Heart left ventricle (tissue), 16 donors: ENCODE measurements around the gene GLT6D1. TPM values are rescaled to one million over a fixed set of nuclear protein-coding genes. Genes with fewer than 3 reads are reported as not detected.

Experiments
- ATAC-seq, 4 donors: fragments of 200-7000 bp; cut with Tn5 transposase; one replicate each; pipeline ENCODE4 v1.9.1; 2020 to 2022; ENCODE audit warnings: moderate library complexity in 4 of 4, mild to moderate bottlenecking in 3 of 4, moderate number of reproducible peaks in 1 of 4
- DNase-seq, 5 donors: peaks; one replicate each; pipeline ENCODE4 v3.0.0-alpha.2; 2020
- H3K27ac ChIP-seq, 12 donors: fragments of 200-600 bp; sonication (generic) in 4 of 12; one replicate each; pipeline versions ENCODE4 v1.5.0 to v1.8.0; 2016 to 2022; ENCODE audit warnings: mild to moderate bottlenecking in 2 of 12
- H3K27me3 ChIP-seq, 9 donors: fragments of 200-600 bp; sonication (generic) in 2 of 9; one replicate each; pipeline versions ENCODE4 v1.5.1 to v1.8.0; 2016 to 2022; ENCODE audit warnings: mild to moderate bottlenecking in 3 of 9
- H3K36me3 ChIP-seq, 9 donors: fragments of 200-600 bp; sonication (generic) in 2 of 9; one replicate each; pipeline versions ENCODE4 v1.5.0 to v1.8.0; 2018 to 2022; ENCODE audit warnings: mild to moderate bottlenecking in 2 of 9
- H3K4me1 ChIP-seq, 12 donors: fragments of 200-600 bp; sonication (generic) in 4 of 12; one replicate each; pipeline versions ENCODE4 v1.5.0 to v1.8.0; 2016 to 2022; ENCODE audit warnings: mild to moderate bottlenecking in 3 of 12
- H3K4me3 ChIP-seq, 12 donors: fragments of 200-600 bp; sonication (generic) in 4 of 12; one replicate each; pipeline versions ENCODE4 v1.5.0 to v1.8.0; 2017 to 2022; ENCODE audit warnings: mild to moderate bottlenecking in 9 of 12, moderate library complexity in 4 of 12
- H3K9me3 ChIP-seq, 12 donors: fragments of 200-600 bp; sonication (generic) in 4 of 12; one replicate each; pipeline versions ENCODE4 v1.5.0 to v1.8.0; 2016 to 2022; ENCODE audit warnings: mild to moderate bottlenecking in 1 of 12
- CTCF ChIP-seq, 12 donors: fragments of 200-600 bp; sonication (generic) in 4 of 12; IDR thresholded peaks; one replicate each; pipeline versions ENCODE4 v1.5.0 to v1.8.0; 2018 to 2022; ENCODE audit warnings: antibody characterized with exemption in 12 of 12, mild to moderate bottlenecking in 5 of 12
- POLR2A ChIP-seq, 2 donors: fragments of 450-650 bp; IDR thresholded peaks; one replicate each; pipeline ENCODE4 v1.6.1; 2017; ENCODE audit warnings: antibody characterized with exemption in 2 of 2, mild to moderate bottlenecking in 2 of 2, moderate library complexity in 2 of 2
- WGBS, 4 donors: extraction: QIAGEN DNeasy Blood & Tissue Kit in 2 of 4; methylation state at CpG; one replicate each; pipeline versions ENCODE4 v1.1.5 to v1.1.7; 2013 to 2018; 5-methylcytosine and 5-hydroxymethylcytosine counted together
- intact Hi-C, 10 donors: fragments of 100-400 bp; cut with DNase I; formaldehyde crosslinking; loops; one replicate each; pipeline versions ENCODE4 v1.11.1 to v1.14.2; 2022
- polyA plus RNA-seq, 2 donors: library from polyadenylated mRNA; stranded (reverse); fragments of 200-250 nt; gene quantifications; one replicate each; pipeline ENCODE4 v1.2.3, GENCODE V29; 2013
- total RNA-seq, 9 donors: library from RNA; depleted of rRNA in 2 of 9; stranded (reverse); fragments of >200 nt in 2 of 9; fragmentation: NEBNext Ultra II Directional in 3 of 9; extraction: Animal tissue kit (Norgen Biotek cat#: 25700) in 3 of 9; gene quantifications; one replicate each; pipeline versions ENCODE4 v1.1.0 to v1.2.4, GENCODE V29; 2016 to 2023
- donor health status: ischemic (EF 13 %, LVEDD 7.1; RV severe dilation, severe dysfunction).
- donor health status: healthy with polysubstance abuse.
- donor health status: DM: no; HTN: yes; CAD: no.
- donor health status: DM: no; HTN: no; CAD: no.
- donor health status: ischemic (EF 25% LVEDD 6.9; RV normal size, moderate dysfunction).
- donor health status: ischemic (EF 25% LVEDD 5.7; RV mildly dilated, moderate dysfunction).
- donor health status: healthy.
- donor health status: DM: yes; HTN: yes; CAD: no.
- donor health status: ischemic (EF 35%, LVEDD 5.7; RV mildly dilated, moderate dysfunction).
- donor health status: nonischemic (EF 11% LVEDD 7.7; RV severe dilation, severe dysfunction).
- donor health status: DM: yes; HTN: yes; CAD: no.
- donor health status: PGD.
- donor health status: ischemic (EF 29% LVEDD 5.4; RV normal size, mild dysfunction).
- donor health status: nonischemic (EF 23%, LVEDD 6.1; RV moderate dilation, normal function).

The GLT6D1 gene
- total and polyA plus RNA-seq, 11 donors = not detected

DNA sequence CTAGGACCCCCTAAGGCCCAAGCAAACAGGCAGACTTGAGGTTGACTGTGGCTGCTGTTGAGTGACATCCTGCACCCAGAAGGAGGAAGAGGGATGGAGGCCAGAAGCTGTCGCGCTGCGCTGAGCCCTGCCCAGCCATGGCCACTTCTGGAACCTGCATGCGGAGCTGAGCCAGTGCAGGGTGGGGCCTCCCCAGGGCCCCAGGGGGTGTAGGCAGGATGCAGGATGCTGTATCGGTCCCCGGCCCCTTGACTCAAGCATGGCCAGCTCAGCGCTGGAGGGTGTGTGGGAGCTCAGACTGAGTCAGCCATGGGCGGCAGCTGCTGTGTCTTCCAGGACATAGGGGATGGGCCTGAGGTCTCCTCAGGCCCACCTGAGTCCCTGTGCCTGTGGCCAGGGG is 26.9 kb downstream of the GLT6D1 start:
- no peak for ATAC-seq
- TF ChIP-seq CTCF (IDR thresholded peaks at IDR 0.05) (no peak), POLR2A (IDR thresholded peaks at IDR 0.05) (no peak)
- DNase-seq = peak in 1 of 5 donors; percentile 56
- WGBS, 4 donors = 62 to 70% (median 69%) methylated on average over 8 of the region's 8 CpGs
- no peak overlapping the region for H3K4me3 ChIP-seq
- H3K27ac ChIP-seq = no peak overlapping the region
- peaks cover 0 to 26% (median 3%) of the 10 kb centered on the region in 9 donors for H3K27me3 ChIP-seq
- intact Hi-C loops = no loop called here
- H3K4me1 ChIP-seq = no peaks in the 10 kb centered on the region
- H3K36me3 ChIP-seq = no peaks in the 10 kb centered on the region
- no peaks in the 10 kb centered on the region for H3K9me3 ChIP-seq

GRCh38 chr9:135611875-135612209 is 27.5 kb downstream of the GLT6D1 start:
- intact Hi-C loops = no loop called here

DNA sequence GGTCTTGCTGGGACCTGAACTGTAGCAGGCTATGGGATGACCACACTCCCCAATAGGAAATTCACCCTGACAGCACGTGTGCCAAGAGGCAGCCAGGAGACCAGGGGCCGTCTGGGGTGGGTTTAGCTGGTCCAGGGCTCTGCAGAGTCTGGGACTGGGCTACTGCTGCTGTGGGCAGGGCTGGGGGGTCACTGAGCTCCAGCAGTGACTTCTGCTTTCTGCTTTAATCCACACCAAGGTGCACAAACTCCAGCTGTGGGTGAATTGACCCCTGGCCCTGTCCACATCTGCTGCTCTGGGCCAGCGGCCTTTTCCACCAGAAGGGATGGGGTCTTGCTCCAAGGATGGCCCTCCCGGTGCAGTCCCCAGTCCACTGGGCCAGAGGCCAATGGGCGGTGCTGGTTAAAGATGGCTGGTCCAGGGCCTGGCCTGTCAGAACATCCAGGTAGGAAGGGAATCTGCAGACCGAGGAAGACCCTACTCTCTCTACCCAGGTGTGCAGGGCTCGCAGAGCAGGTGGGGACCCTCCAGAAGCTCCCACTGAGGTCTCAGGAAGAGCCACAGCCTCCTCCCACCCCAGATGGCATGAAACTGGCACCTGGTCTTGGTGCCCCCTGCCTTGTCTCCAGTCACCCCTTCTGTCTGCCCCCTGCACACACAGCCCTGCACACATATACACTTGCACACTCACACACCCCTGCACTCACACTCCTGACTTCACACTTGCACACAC is 28.0 kb downstream of the GLT6D1 start:
- Histone ChIP-seq H3K9me3 (no peaks in the 10 kb centered on the region), H3K27me3 (peaks cover 0 to 26% (median under 1%) of the 10 kb centered on the region in 9 donors)
- no peak for TF ChIP-seq CTCF (IDR thresholded peaks at IDR 0.05)
- no peak for TF ChIP-seq POLR2A (IDR thresholded peaks at IDR 0.05)

More at GRCh38 chr9:135611875-135612209, 27.5 kb downstream of the GLT6D1 start:
- Histone ChIP-seq H3K4me1 (no peaks in the 10 kb centered on the region), H3K27ac (no peak overlapping the region), H3K27me3 (peaks cover 0 to 26% (median 3%) of the 10 kb centered on the region in 9 donors), H3K4me3 (no peak overlapping the region), H3K36me3 (no peaks in the 10 kb centered on the region), H3K9me3 (no peaks in the 10 kb centered on the region)
- no peak for TF ChIP-seq CTCF (IDR thresholded peaks at IDR 0.05)
- no peak for TF ChIP-seq POLR2A (IDR thresholded peaks at IDR 0.05)
- WGBS, 4 donors = 13 to 29% (median 19%) methylated on average over 4 of the region's 4 CpGs
- ATAC-seq (no peak), DNase-seq (no peak)

DNA sequence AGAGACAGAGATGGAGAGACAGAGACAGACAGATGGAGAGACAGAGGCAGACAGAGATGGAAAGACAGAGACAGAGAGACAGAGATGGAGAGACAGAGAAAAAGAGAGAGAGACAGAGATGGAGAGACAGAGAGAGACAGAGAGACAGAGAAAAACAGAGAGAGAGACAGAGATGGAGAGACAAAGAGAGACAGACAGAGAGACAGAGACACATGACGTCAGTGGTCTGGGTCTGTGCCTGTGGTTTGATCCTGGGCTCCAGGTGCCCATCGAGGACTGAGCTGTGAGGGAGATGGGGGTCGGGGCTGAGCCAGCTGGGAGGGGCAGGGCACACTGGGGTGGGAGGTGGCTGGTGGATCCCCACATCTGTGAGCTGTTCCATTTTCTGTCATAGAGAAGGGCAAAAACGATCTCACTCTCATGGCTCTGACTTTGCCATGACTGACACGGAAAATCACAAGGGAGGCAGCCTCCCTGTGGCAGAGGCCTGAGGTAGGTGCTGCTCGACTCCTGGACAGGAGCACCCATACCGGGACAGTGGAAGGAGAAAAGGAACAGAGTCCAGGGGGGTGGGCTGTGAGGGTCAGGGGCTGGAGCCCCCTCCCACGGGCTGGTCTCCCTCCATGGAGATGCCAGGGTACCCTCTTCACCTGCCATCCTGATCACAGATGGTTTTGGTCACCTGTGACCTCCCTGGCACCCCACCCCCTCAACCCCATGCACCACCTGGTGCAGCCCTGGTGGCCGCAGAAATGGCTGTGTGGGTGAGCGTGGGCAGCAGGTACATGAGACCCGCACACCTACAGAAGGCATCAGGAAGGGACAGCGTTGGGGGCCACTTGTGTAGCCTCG is 28.8 kb downstream of the GLT6D1 start:
- H3K4me1 ChIP-seq = no peaks in the 10 kb centered on the region
- intact Hi-C loops = no loop called here
- WGBS, 4 donors = 77 to 82% (median 80%) methylated on average over 12 to 13 of the region's 13 CpGs
- H3K36me3 ChIP-seq = no peaks in the 10 kb centered on the region
- H3K27ac ChIP-seq = no peak overlapping the region
- ATAC-seq (no peak), DNase-seq (peak in 1 of 5 donors; percentile 40)
- TF ChIP-seq CTCF (IDR thresholded peaks at IDR 0.05) (no peak), POLR2A (IDR thresholded peaks at IDR 0.05) (no peak)
- H3K9me3 ChIP-seq = no peaks in the 10 kb centered on the region
- peaks cover 0 to 26% (median 0%) of the 10 kb centered on the region in 9 donors for H3K27me3 ChIP-seq
- no peak overlapping the region for H3K4me3 ChIP-seq

More for the DNA sequence above, 28.0 kb downstream of the GLT6D1 start:
- Histone ChIP-seq H3K4me3 (no peak overlapping the region), H3K27ac (no peak overlapping the region), H3K36me3 (no peaks in the 10 kb centered on the region), H3K4me1 (no peaks in the 10 kb centered on the region)
- WGBS, 4 donors = 71 to 84% (median 80%) methylated on average over 4 to 7 of the region's 7 CpGs
- DNase-seq (no peak), ATAC-seq (no peak)
- intact Hi-C loops = no loop called here
